ENCODE measurements around the gene SYNPR.

Gene SYNPR

GRCh38 chr3:63555767-63556166 is 277.7 kb downstream of the SYNPR start:
- no peak for DNase-seq (ENCODE audit: low read depth)

- DNase-seq (ENCODE audit: low read depth): no peak
Observed at GRCh38 chr3:63556401-63556800, 278.3 kb downstream of the SYNPR start.

DNA sequence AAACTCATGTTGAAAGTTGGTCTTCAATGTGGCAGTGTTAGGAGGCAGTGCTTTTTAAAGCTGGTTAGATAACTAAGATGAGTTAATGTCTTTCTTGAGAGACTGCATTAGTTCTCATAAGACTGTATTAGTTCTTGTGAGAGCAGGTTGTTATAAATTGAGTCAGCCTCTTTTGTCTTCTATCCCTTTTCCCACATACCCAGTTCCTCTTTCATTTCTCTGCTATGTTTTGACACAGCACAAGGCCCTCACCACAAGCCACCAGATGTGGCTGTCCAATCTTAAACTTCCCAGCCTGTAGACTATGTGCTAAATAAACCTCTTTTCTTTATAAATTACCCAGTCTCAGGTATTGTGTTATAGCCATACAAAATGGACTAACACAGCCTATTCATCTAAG is 279.8 kb downstream of the SYNPR start:
- no peak for DNase-seq (ENCODE audit: low read depth)

DNA sequence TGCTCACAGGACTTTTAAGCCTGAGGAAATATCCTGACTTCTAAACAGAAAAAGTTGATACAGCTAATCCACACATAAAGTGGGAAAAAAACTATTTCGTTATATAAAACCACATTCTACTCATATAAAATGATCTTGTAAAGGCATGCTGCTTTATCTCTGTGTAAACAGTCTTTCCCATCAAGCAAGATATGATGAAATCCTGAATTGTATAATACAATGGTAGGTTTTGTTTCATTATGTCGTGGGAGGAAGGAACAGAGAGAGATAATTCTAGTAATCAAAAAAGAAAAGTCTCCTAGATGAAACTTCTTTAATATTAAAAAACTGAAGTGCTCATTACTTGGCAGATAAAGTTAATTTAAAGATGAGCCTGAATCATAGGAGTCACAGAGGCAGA is 281.8 kb downstream of the SYNPR start:
- DNase-seq (ENCODE audit: low read depth): no peak

GRCh38 chr3:63561879-63562278 is 283.8 kb downstream of the SYNPR start:
- DNase-seq (ENCODE audit: low read depth): no peak

DNA sequence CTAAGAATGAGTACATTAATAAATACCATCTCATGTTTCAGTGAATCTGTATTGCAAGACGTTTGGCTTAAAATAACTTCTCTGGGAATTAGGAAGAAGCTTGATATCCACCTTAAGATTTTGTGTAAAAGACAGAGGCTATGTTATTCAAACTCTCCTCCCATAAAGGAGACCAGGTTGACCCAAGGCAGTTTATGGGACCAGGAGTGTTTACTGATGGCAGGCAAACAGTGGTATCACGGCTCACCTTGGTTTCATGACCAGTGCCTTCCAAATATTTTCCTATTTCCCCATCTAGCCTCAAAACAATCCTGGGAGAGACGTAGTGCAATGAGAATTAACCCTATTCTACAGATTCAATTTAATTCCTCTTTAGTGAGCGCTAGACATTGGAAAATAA is 284.2 kb downstream of the SYNPR start:
- DNase-seq (ENCODE audit: low read depth): no peak

- DNase-seq (ENCODE audit: low read depth): no peak
Observed at GRCh38 chr3:63563572-63563971, 285.5 kb downstream of the SYNPR start.

DNA sequence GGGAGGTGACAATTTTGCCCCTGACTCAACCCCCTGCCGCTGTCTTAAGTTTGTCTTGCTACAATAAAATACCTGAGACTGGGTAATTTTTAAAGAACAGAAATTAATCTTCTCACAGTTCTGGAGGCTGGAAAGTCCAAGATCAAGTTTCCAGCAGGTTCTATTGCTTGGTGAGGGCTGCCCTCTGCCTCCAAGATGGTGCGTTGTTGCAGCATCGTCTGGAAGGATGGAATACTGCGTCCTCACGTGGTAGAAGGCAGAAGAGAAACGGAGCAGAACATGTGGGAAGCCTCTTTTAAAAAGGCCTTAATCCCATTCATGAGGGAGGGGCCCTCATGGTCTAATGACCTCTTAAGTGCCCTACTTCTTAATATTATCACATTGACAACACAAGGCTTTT is 287.1 kb downstream of the SYNPR start:
- no peak for DNase-seq (ENCODE audit: low read depth)

DNA sequence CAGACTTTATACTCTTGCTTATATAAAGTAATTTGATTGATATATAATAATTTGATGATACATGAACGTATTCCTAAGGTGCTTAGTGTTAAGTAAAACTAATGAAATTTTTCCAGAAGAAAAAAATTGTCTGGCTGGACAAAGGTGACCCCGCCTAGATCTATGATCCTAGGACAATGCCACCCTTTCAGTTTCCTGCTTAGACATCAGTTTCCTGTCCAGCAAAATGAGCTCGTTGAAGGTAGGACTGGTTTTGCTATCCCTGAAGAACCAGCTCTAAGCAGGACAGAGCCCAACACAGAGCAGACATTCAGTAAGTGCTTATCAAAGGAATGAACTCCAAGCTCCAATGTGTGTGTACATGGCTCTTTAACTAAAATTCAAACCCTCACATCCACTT is 293.6 kb downstream of the SYNPR start:
- DNase-seq (ENCODE audit: low read depth): no peak

DNA sequence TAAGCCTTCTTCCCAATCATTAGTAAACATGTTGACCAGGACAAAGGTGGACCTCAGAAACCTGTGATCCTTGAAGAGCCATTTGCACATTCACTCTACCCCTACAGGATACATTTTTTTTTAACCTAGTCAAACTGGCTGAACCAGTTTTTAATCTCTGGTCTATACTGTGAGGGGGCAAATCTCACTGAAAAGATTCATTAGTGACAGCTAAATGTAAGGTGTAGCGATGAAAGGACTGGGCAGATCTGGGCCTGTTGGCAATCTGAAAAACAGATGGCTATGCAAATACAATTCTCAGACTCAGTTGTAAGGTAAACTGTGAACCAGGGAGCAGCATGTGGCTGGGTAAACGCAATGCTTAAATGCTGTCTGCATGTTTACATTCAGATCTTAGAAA is 298.7 kb downstream of the SYNPR start:
- no peak for DNase-seq (ENCODE audit: low read depth)

GRCh38 chr3:63578858-63579257 is 300.8 kb downstream of the SYNPR start:
- DNase-seq (ENCODE audit: low read depth): no peak

DNA sequence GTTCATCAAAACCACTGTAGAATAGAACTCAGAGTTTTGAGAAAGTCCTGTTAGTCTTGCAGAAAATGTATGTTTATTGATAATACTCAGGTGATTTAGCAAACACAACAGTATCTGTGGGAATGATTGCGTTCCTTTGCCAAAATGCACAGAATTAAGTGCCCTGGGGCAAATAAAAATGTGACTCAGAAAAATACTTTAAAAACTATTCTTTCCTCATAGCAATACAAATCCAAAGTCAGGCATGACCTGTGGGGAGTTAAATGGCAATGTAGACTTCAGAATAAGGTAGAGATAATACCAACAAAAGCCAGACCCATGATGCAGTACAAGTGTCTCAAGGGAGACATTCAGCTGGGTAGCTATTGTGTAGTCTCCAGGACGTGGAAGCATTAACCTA is 302.0 kb downstream of the SYNPR start:
- no peak for DNase-seq (ENCODE audit: low read depth)

DNA sequence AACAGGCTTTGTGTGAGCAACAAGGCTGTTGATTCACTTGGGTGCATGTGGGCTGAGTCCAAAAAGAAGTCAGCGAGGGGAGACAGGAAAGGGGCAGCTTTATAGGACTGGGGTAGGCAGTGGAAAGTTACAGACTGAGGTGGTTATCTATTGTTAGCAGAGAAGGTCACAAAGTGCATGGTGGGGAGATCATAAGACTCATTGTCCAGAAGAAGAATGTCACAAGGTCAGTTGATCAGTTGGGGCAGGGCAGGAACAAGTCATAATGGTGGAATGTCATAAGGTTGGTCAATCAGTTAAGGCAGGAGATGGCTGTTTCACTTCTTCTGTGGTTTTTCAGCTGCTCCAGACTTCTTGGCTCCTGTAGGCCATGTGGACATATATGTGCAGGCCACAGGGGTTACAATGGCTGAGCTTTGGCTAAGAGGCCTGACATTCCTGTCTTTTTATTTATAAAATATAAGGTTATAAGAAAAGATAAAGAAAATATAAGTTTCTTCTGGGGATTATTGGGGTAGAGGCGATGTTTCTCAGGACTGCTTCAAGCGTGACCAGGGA is 304.9 kb downstream of the SYNPR start:
- DNase-seq (ENCODE audit: low read depth): no peak

DNA sequence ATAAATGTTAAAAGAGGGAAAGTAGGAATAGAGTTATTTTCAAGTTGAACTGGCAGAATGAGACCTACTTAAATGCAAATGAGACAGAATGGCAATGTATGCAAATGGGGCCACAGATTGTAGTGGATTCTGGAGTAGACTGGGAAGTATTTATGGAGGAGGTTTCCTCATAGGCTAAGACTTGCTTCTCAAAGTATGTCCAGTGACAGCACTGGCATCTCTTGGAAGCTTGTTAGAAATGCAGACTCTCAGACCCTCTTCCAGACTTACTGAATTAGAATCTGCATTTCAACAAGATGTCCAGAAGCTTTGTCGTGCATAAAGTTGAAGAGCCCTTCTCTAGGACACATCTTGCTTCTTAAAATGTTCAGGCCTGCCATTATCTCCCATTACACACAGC is 306.6 kb downstream of the SYNPR start:
- DNase-seq (ENCODE audit: low read depth): no peak

- DNase-seq (ENCODE audit: low read depth): no peak
Observed at GRCh38 chr3:63585927-63586326, 307.8 kb downstream of the SYNPR start.

GRCh38 chr3:63588895-63589294 is 310.8 kb downstream of the SYNPR start:
- DNase-seq (ENCODE audit: low read depth): no peak

DNA sequence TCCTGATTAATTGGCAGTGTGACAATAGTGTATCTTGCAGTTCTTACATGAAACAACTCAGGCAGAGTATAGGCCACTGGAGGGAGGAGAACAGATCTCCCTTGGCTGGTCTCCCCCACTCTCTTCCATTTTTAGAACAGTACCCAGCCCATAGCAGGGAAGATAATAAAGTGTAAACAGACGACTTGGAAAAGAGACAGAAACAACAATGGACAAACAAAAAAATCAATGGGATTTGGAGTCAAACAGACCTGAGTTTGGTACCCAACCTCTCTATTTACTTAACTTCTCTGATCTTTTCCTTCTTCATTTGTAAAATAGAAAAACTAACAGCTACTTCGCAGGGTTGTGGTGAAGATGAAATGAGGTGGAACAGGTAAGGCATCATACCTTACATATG is 315.7 kb downstream of the SYNPR start:
- no peak for DNase-seq (ENCODE audit: low read depth)

DNA sequence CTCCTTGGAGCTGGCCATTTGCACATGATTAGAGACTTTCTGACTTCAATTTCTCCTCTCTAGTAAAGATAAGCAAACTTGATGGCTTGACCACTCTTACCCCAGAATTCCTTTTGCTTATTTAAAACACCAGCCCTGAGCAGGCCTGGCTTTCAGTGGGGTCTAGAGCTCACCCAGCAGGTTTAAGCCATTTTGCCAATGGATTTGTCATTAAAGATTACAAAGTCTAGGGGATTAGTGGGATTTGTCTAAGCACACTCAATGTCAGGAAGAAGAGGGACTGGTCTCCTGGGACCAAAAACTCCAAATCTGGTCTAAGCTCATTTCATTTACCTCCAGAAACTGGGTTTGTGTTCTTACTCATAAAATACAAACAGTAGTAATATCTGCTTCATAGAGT is 317.1 kb downstream of the SYNPR start:
- no peak for DNase-seq (ENCODE audit: low read depth)

DNA sequence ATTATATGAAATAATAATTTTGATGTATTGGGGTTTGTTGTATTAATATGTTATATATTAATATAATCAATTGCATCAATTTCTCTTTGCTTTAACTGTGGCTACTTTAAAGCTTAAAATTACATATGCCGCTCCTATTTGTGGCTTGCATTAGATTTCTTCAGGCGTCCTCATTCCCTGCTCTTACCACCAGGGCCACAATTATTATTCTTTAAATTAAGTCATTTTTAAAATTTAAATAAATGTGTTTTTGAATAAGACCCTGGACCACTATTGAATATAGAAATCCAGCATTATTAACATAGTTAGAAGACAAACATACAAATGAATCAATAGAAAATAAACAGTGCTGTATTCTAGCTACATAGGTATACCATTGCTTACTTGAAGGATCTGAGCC is 318.9 kb downstream of the SYNPR start:
- DNase-seq (ENCODE audit: low read depth): no peak

DNA sequence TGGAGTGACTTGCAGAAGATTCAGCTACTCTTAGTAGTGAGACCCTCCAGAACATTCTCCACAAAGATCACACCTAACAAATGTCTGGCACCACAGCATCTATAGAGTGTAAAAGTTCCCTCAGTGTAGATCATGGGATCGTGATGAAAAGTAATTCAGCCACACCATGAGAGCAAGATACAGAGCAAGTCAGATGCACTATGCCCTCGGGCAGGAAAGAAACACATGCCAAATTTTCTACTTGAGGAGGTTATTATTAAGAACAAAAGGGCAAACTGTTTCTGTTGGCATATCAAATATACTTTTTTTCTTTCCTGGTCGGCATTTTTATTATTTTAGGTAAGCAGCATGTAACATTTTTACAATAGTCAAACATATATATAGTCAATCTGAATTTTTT is 329.6 kb downstream of the SYNPR start:
- no peak for DNase-seq (ENCODE audit: low read depth)

- no peak for DNase-seq (ENCODE audit: low read depth)
Observed at GRCh38 chr3:63609408-63609807, 331.3 kb downstream of the SYNPR start.

- no peak for DNase-seq (ENCODE audit: low read depth)
Observed at GRCh38 chr3:63609834-63610233, 331.7 kb downstream of the SYNPR start.

- peak; percentile 5 for DNase-seq (ENCODE audit: low read depth)
Observed at GRCh38 chr3:63611382-63611781, 333.3 kb downstream of the SYNPR start.

DNA sequence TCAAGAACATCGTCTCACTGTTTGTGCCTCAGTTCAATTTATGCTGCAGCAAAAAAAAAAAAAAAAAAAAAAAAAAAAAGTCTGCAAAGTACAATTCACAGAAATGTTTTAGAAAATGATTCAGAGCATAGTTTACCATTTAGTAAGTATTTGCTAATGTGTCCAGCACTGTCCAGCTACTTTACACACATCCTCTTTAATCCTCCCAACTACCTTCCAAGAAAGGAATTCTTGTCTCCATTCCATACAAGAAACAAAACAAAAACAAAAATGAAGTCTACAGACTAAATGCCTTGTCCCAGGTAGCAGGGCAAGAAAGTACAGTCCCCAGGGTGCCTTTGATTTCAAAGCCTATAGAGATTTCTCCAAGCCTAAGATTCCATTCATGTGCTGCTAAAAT is 335.5 kb downstream of the SYNPR start:
- DNase-seq (ENCODE audit: low read depth): peak; percentile 7

DNA sequence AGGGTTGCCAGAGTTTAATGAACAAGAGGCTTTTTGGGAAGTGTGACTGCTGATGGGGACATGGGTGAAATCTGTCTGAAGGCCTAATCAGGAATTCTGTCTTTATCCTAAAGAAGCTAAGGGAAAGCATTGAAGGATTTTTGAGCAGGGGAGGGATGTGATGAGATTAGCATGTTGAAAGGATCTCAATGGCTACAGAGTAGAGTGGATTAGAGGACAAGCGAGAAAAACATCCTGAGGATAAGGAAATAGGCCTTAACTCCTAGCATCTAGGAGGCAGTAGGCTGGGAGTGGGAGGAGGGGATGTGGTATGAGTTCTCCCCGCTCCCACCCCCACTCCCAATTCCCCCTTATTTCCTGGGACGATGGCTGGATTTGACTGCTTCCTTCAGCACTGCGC is 339.3 kb downstream of the SYNPR start:
- DNase-seq (ENCODE audit: low read depth): no peak

Measured in stromal cell of bone marrow (primary cell).